AG20443 (cell line): ENCODE data around the gene ASPSCR1.

Source experiments
- DNase-seq: peaks from one replicate; pipeline ENCODE4 v3.0.0; 2012; ENCODE audit warnings: low spot score, mixed read lengths

Gene ASPSCR1

GRCh38 chr17:81999976-82000802 is 22.8 kb downstream of the ASPSCR1 start:
- DNase-seq = no peak

- no peak for DNase-seq
Measured at GRCh38 chr17:82000803-82001570, 23.6 kb downstream of the ASPSCR1 start.

- no peak for DNase-seq
Measured at GRCh38 chr17:82001571-82002056, 24.2 kb downstream of the ASPSCR1 start.

GRCh38 chr17:82003411-82004381 is 26.3 kb downstream of the ASPSCR1 start:
- DNase-seq = peak; percentile 95

- DNase-seq = no peak
Measured at GRCh38 chr17:82004517-82005455, 27.4 kb downstream of the ASPSCR1 start.

- no peak for DNase-seq
Measured at GRCh38 chr17:82005701-82006348, 28.4 kb downstream of the ASPSCR1 start.

- peak; percentile 67 for DNase-seq
Measured at GRCh38 chr17:82006468-82007227, 29.2 kb downstream of the ASPSCR1 start.

GRCh38 chr17:82007228-82007494 is 29.7 kb downstream of the ASPSCR1 start:
- no peak for DNase-seq

- no peak for DNase-seq
Measured at GRCh38 chr17:82007495-82008257, 30.2 kb downstream of the ASPSCR1 start.

- DNase-seq = no peak
Measured at GRCh38 chr17:82008258-82008940, 31.0 kb downstream of the ASPSCR1 start.

GRCh38 chr17:82008941-82009405 is 31.5 kb downstream of the ASPSCR1 start:
- no peak for DNase-seq

GRCh38 chr17:82009413-82009812 is 32.0 kb downstream of the ASPSCR1 start:
- no peak for DNase-seq

- DNase-seq = no peak
Measured at GRCh38 chr17:82010575-82011525, 33.4 kb downstream of the ASPSCR1 start.

- no peak for DNase-seq
Measured at GRCh38 chr17:82011617-82012187, 34.3 kb downstream of the ASPSCR1 start.

GRCh38 chr17:82012261-82012639 is 34.8 kb downstream of the ASPSCR1 start:
- DNase-seq = no peak

- DNase-seq = no peak
Measured at GRCh38 chr17:82012640-82013295, 35.3 kb downstream of the ASPSCR1 start.
